Measurements from ENCODE around the gene ACTC1.

The ACTC1 gene

DNA sequence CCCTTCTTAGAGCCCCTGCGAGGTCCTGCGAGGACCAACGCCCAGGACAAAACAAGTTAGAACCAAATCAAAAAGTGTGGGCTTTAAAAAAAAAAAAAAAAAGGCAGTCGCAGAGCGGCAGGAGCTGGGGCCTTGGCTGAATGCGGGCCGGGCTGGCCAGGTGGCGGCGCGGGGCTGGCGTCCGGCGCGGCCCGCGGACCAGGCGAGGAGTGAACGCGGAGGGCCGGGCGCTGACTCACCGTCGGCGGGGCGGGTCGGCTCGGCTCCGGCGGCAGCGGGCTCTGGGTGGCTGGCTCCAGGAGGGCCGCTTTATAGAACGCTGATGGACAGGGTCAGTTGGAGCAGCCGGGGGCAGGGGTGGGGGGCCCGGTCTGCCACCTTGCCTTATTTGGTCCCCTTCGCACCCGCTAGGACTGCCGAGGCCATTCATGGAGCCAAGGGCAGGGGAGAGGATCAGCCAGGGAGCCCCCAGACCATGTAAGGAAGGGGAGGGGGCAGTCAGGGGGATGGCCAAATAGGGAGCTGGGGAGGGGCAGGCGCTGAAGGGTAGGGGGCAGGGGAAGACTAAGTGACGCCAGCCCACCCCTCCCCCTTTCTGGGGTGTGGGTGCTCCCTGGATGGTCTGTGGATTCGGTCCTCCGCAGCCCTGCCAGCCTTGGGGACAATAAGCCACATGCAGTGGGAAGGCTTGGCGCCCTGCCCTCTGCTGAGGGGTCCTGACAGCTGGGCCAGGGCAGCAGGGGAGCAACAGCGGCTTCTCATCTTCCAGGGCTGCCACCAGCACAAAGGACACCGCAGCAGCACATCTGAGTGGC, at the start of gene ACTC1:
ACTC1 (minus strand) TSS at position 283 of the 815 bp plus-strand sequence. CDS start 741 bp downstream, outside the sequence.
- TF ChIP-seq CTBP1 (IDR thresholded peaks at IDR 0.05; ENCODE audit: borderline replicate concordance) (no peak), BHLHE40 (IDR thresholded peaks at IDR 0.05; ENCODE audit: borderline replicate concordance) (no peak), FOXM1 (IDR thresholded peaks at IDR 0.05; ENCODE audit: borderline replicate concordance) (no peak), SP1 (IDR thresholded peaks at IDR 0.05) (no peak), ZNF384 (IDR thresholded peaks at IDR 0.05) (no peak), NFRKB (IDR thresholded peaks at IDR 0.05) (no peak), LEF1 (IDR thresholded peaks at IDR 0.05; ENCODE audit: borderline replicate concordance) (no peak), SUZ12 (IDR thresholded peaks at IDR 0.05) (no peak), ARNT (IDR thresholded peaks at IDR 0.05) (no peak), PKNOX1 (IDR thresholded peaks at IDR 0.05) (no peak), FOXA1 (IDR thresholded peaks at IDR 0.05) (no peak)
- CTCF ChIA-PET, result no interaction called here
- POLR2A ChIA-PET, result no interaction called here
- DNase-seq (ENCODE audit: extremely low spot score), result no peak

DNA sequence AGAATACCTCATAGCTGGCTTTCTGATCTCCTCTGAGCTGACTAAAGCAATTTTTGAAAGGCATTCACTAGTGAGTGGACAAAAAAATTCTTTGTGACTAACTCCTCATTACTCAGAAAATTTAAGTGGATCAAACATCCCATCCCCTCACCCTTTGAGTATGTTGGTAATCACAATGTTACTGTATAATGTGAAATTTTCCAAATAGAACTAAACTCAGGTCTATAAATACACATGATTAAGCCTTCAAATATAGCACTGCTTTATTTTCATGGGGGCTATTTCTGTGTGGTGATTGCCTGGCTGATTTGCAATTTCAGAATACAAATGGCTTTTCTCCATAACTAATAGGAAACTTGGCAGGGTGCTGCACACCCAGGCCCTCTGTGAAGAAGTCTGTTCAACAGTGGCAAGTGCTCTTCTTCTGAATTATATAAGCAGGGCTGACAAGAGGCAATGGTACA, 45.9 kb upstream of the ACTC1 start:
- DNase-seq (ENCODE audit: extremely low spot score), result no peak
- POLR2A ChIA-PET, result no interaction called here
- no peak for TF ChIP-seq L3MBTL2 (conservative IDR thresholded peaks at IDR 0.05)
- TF ChIP-seq FOXA1 (IDR thresholded peaks at IDR 0.05), result no peak
- no peak for TF ChIP-seq PKNOX1 (IDR thresholded peaks at IDR 0.05)
- no peak for TF ChIP-seq FOXK2 (IDR thresholded peaks at IDR 0.05)
- no peak for TF ChIP-seq ZNF384 (IDR thresholded peaks at IDR 0.05)
- no peak for TF ChIP-seq LEF1 (IDR thresholded peaks at IDR 0.05; ENCODE audit: borderline replicate concordance)
- no peak for TF ChIP-seq SUZ12 (IDR thresholded peaks at IDR 0.05)
- no peak for TF ChIP-seq TARDBP (IDR thresholded peaks at IDR 0.05)
- TF ChIP-seq CTBP1 (IDR thresholded peaks at IDR 0.05; ENCODE audit: borderline replicate concordance), result no peak
- no peak for TF ChIP-seq SP1 (IDR thresholded peaks at IDR 0.05)
- TF ChIP-seq ELF4 (IDR thresholded peaks at IDR 0.05), result no peak
- no peak for TF ChIP-seq HDGF (IDR thresholded peaks at IDR 0.05; ENCODE audit: borderline replicate concordance)
- CTCF ChIA-PET, result no interaction called here

DNA sequence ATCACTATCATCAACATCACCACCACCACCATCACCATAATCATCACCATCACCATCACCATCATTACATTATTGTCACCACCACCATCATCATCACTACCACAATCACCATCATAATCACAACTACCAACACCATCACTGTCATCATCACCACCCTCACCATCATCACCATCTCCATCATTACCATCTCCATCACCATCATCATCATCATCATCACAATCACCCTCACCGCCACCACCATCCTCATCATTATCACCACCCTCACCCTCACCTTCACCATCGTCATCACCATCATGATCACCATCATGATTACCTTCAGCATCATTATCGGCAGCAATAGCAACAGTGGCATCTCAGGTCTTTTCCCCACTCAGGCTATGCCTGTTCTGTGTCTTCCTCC, 42.9 kb upstream of the ACTC1 start:
- DNase-seq (ENCODE audit: extremely low spot score), result no peak
- ChIA-PET CTCF (no interaction called here), POLR2A (no interaction called here)
- TF ChIP-seq ARNT (IDR thresholded peaks at IDR 0.05) (no peak), LEF1 (IDR thresholded peaks at IDR 0.05; ENCODE audit: borderline replicate concordance) (no peak), SUZ12 (IDR thresholded peaks at IDR 0.05) (no peak), HDGF (IDR thresholded peaks at IDR 0.05; ENCODE audit: borderline replicate concordance) (no peak), TARDBP (IDR thresholded peaks at IDR 0.05) (no peak), FOXA1 (IDR thresholded peaks at IDR 0.05) (no peak), ELF4 (IDR thresholded peaks at IDR 0.05) (no peak), ZNF384 (IDR thresholded peaks at IDR 0.05) (no peak)

DNA sequence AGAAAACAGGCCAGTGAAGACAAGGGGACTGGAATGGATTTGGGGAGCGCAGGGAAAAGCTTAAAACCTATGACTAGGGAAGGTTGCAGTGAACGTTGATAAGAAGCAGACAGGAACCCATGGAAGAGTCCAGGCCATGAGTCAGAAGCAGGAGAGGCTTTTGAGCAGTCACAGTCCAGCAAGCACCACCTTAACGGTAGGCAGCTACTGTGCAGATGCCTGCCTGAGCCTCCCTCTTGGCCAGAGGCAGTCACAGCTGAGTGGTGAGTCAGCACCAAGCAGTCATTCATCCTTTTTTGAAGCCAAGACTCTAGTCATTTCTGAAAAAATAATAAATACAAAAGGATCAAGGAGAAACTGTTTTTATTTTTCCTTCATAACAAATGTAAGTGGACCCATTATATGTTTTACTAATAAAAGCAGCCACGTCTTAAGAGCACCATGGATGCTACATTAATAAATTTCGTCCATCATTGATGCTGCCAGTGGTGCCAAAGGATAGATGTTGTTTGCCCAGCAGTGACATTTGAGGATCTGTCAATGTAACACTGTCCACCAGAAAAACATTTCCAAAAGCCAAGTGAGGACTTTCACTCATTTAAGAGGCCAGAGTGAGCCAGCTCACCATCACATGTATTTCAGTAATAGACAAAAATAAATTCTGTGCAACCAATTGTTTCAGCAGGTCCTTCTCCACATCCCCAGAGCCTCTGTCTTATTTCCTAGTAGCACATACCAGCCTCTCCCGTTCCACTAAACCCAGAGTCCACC, 42.1 kb upstream of the ACTC1 start:
- ChIA-PET CTCF (no interaction called here), POLR2A (no interaction called here)
- TF ChIP-seq LEF1 (IDR thresholded peaks at IDR 0.05; ENCODE audit: borderline replicate concordance) (no peak), NFRKB (IDR thresholded peaks at IDR 0.05) (no peak), FOXM1 (IDR thresholded peaks at IDR 0.05; ENCODE audit: borderline replicate concordance) (no peak), ELF4 (IDR thresholded peaks at IDR 0.05) (no peak), BHLHE40 (IDR thresholded peaks at IDR 0.05; ENCODE audit: borderline replicate concordance) (no peak), SP1 (IDR thresholded peaks at IDR 0.05) (no peak), ARNT (IDR thresholded peaks at IDR 0.05) (no peak), FOXK2 (IDR thresholded peaks at IDR 0.05) (no peak), HDGF (IDR thresholded peaks at IDR 0.05; ENCODE audit: borderline replicate concordance) (no peak), PKNOX1 (IDR thresholded peaks at IDR 0.05) (no peak)
- no peak for DNase-seq (ENCODE audit: extremely low spot score)

DNA sequence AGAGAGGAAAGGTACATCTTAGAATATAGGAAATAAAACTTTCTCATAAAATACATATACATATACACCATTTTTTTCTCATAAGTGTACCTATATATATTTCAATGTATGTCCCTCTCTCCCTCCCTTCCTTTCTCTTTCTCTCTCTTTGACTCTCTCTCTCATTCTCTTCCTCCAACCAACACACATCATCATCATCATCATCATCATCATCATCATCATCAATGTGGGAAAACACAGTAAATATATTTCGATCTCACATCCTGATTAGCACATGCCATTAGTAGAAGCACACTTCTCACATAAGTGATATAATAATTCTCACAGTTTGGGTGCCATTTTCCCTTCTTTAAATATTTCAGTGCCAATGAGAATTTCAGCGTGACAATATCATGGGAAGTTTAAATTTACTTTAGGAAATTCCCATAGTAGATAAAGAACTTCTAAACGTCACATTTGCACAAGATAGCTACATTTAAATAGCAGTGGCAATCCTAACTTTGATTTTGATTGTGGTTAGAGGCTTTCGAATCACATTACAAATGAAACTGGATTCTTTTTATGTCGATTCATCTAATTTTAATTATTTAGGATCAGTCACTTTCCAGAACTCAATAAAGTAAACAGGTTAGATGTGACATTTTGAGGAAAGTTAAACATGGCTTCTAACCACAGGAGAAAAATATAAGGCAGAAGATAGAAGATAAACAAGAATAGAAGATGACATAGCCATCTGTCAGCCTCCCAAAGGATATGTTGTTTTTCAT, 33.0 kb upstream of the ACTC1 start:
- POLR2A ChIA-PET, result no interaction called here
- CTCF ChIA-PET, result no interaction called here
- DNase-seq (ENCODE audit: extremely low spot score), result no peak
- no peak for TF ChIP-seq SP1 (IDR thresholded peaks at IDR 0.05)
- TF ChIP-seq FOXA1 (IDR thresholded peaks at IDR 0.05), result no peak
- TF ChIP-seq PKNOX1 (IDR thresholded peaks at IDR 0.05), result no peak
- no peak for TF ChIP-seq ARNT (IDR thresholded peaks at IDR 0.05)
- TF ChIP-seq ZNF384 (IDR thresholded peaks at IDR 0.05), result no peak
- no peak for TF ChIP-seq HDGF (IDR thresholded peaks at IDR 0.05; ENCODE audit: borderline replicate concordance)
- TF ChIP-seq CTBP1 (IDR thresholded peaks at IDR 0.05; ENCODE audit: borderline replicate concordance), result no peak
- TF ChIP-seq BHLHE40 (IDR thresholded peaks at IDR 0.05; ENCODE audit: borderline replicate concordance), result no peak
- TF ChIP-seq FOXM1 (IDR thresholded peaks at IDR 0.05; ENCODE audit: borderline replicate concordance), result no peak
- no peak for TF ChIP-seq FOXK2 (IDR thresholded peaks at IDR 0.05)
- TF ChIP-seq LEF1 (IDR thresholded peaks at IDR 0.05; ENCODE audit: borderline replicate concordance), result no peak
- no peak for TF ChIP-seq ELF4 (IDR thresholded peaks at IDR 0.05)
- TF ChIP-seq SUZ12 (IDR thresholded peaks at IDR 0.05), result no peak
- TF ChIP-seq L3MBTL2 (conservative IDR thresholded peaks at IDR 0.05), result no peak
